Measurements from ENCODE around the gene AK8. TPM values are rescaled to one million over a fixed set of nuclear protein-coding genes. Genes with fewer than 3 reads are reported as not detected.

Gene AK8
- total RNA-seq, 1 donor from 2014 or later: 0.25 TPM

GRCh38 chr9:132914924-132915323, 36.8 kb upstream of the AK8 start:
- Histone ChIP-seq H3K27ac (no peak overlapping the region), H3K4me3 (no peak overlapping the region), H3K27me3 (no peaks in the 10 kb centered on the region), H3K36me3 (peaks cover 4 to 62% of the 10 kb centered on the region in 2 donors), H3K9me3 (no peaks in the 10 kb centered on the region), H3K4me1 (no peaks in the 10 kb centered on the region)
- TF ChIP-seq CTCF (IDR thresholded peaks at IDR 0.05) (no peak), POLR2AphosphoS5 (IDR thresholded peaks at IDR 0.05; ENCODE audit: insufficient read depth in 1 of 2, low read depth in 1 of 2) (no peak), POLR2A (IDR thresholded peaks at IDR 0.05) (no peak)
- no peak for DNase-seq (ENCODE audit: extremely low spot score in 2 of 2)
- intact Hi-C loops (cut with DNase I): no loop called here

GRCh38 chr9:132912131-132912530, 34.0 kb upstream of the AK8 start:
- H3K9me3 ChIP-seq: no peaks in the 10 kb centered on the region
- no peak overlapping the region for H3K4me3 ChIP-seq
- H3K4me1 ChIP-seq: no peaks in the 10 kb centered on the region
- H3K36me3 ChIP-seq: peaks cover 4 to 59% of the 10 kb centered on the region in 2 donors
- no peak overlapping the region for H3K27ac ChIP-seq
- no peaks in the 10 kb centered on the region for H3K27me3 ChIP-seq
- no peak for TF ChIP-seq POLR2AphosphoS5 (IDR thresholded peaks at IDR 0.05; ENCODE audit: insufficient read depth in 1 of 2, low read depth in 1 of 2)
- TF ChIP-seq POLR2A (IDR thresholded peaks at IDR 0.05): no peak
- no peak for TF ChIP-seq CTCF (IDR thresholded peaks at IDR 0.05)
- DNase-seq (ENCODE audit: extremely low spot score in 2 of 2): no peak
- intact Hi-C loops (cut with DNase I): no loop called here

- peaks cover 4 to 54% of the 10 kb centered on the region in 2 donors for H3K36me3 ChIP-seq
Observed at GRCh38 chr9:132910376-132910775, 32.3 kb upstream of the AK8 start.

GRCh38 chr9:132909311-132909710, 31.2 kb upstream of the AK8 start:
- no peak overlapping the region for H3K4me3 ChIP-seq
- DNase-seq (ENCODE audit: extremely low spot score in 2 of 2): no peak
- peaks cover 4 to 64% of the 10 kb centered on the region in 2 donors for H3K36me3 ChIP-seq
- no peaks in the 10 kb centered on the region for H3K9me3 ChIP-seq
- TF ChIP-seq CTCF (IDR thresholded peaks at IDR 0.05) (no peak), POLR2A (IDR thresholded peaks at IDR 0.05) (no peak), POLR2AphosphoS5 (IDR thresholded peaks at IDR 0.05; ENCODE audit: insufficient read depth in 1 of 2, low read depth in 1 of 2) (no peak)
- H3K27me3 ChIP-seq: no peaks in the 10 kb centered on the region
- no peak overlapping the region for H3K27ac ChIP-seq
- H3K4me1 ChIP-seq: no peaks in the 10 kb centered on the region
- intact Hi-C loops (cut with DNase I): no loop called here

More at GRCh38 chr9:132910376-132910775, 32.3 kb upstream of the AK8 start:
- DNase-seq (ENCODE audit: extremely low spot score in 2 of 2): no peak
- H3K27me3 ChIP-seq: no peaks in the 10 kb centered on the region
- no peak overlapping the region for H3K27ac ChIP-seq
- TF ChIP-seq CTCF (IDR thresholded peaks at IDR 0.05): no peak
- no peak for TF ChIP-seq POLR2AphosphoS5 (IDR thresholded peaks at IDR 0.05; ENCODE audit: insufficient read depth in 1 of 2, low read depth in 1 of 2)
- TF ChIP-seq POLR2A (IDR thresholded peaks at IDR 0.05): no peak
- no peaks in the 10 kb centered on the region for H3K4me1 ChIP-seq
- H3K4me3 ChIP-seq: no peak overlapping the region
- intact Hi-C loops (cut with DNase I): no loop called here
- H3K9me3 ChIP-seq: no peaks in the 10 kb centered on the region

- DNase-seq (ENCODE audit: extremely low spot score in 2 of 2): no peak
- Histone ChIP-seq H3K36me3 (peaks cover 4 to 64% of the 10 kb centered on the region in 2 donors), H3K4me1 (no peaks in the 10 kb centered on the region), H3K27me3 (no peaks in the 10 kb centered on the region), H3K4me3 (no peak overlapping the region), H3K9me3 (no peaks in the 10 kb centered on the region), H3K27ac (no peak overlapping the region)
- TF ChIP-seq CTCF (IDR thresholded peaks at IDR 0.05): no peak
- no peak for TF ChIP-seq POLR2AphosphoS5 (IDR thresholded peaks at IDR 0.05; ENCODE audit: insufficient read depth in 1 of 2, low read depth in 1 of 2)
- TF ChIP-seq POLR2A (IDR thresholded peaks at IDR 0.05): no peak
- intact Hi-C loops (cut with DNase I): no loop called here
Observed at GRCh38 chr9:132908635-132909034, 30.6 kb upstream of the AK8 start.

All from vagina (tissue), 2 donors.